ENCODE data around the gene TRIM47. TPM values are rescaled to one million over a fixed set of nuclear protein-coding genes. Genes with fewer than 3 reads are reported as not detected.

TRIM47 gene
- total RNA-seq, 2 experiments from 2014 or later = 25.9 to 41.9 TPM

GRCh38 chr17:75894049-75894733 lies 15.8 kb upstream of the TRIM47 start:
- Histone ChIP-seq H3K79me2 (ENCODE audit: insufficient read depth, low read depth, low read length) (peaks cover 20% of the 10 kb centered on the region), H3K9me2 (ENCODE audit: insufficient read depth, low read length) (no peaks in the 10 kb centered on the region), H3K36me3 (ENCODE audit: insufficient read depth, low read length) (peaks cover 53% of the 10 kb centered on the region), H3K9me3 (ENCODE audit: low read length) (no peaks in the 10 kb centered on the region), H4K20me1 (ENCODE audit: insufficient read depth, low read length) (no peaks in the 10 kb centered on the region), H3K27ac (ENCODE audit: low read depth, low read length, poor library complexity, severe bottlenecking) (no peak overlapping the region), H3K4me1 (ENCODE audit: insufficient read depth, low read length, poor library complexity, severe bottlenecking) (peaks cover 23% of the 10 kb centered on the region), H3K4me3 (ENCODE audit: low read depth, low read length, poor library complexity, severe bottlenecking) (no peak overlapping the region), H2AFZ (ENCODE audit: low read length) (no peak overlapping the region), H3K4me2 (ENCODE audit: low read length) (no peak overlapping the region)
- BruUV-seq (replicated peaks) = no TSS peak
- no peak for TF ChIP-seq EZH2phosphoT487 (IDR thresholded peaks at IDR 0.05; ENCODE audit: borderline replicate concordance, low read depth, low read length)
- no peak for TF ChIP-seq CTCF (conservative IDR thresholded peaks at IDR 0.05; ENCODE audit: low read length)
- ChIA-PET CTCF (ENCODE audit: unreplicated experiment) (no interaction called here), POLR2A (interaction anchor here (0.5 to 0.8 kb wide), 3 partner anchors 17 to 55 kb away, joined by 3 read pairs; no protein-coding TSS in a partner anchor)
- DNase-seq (ENCODE audit: low spot score) = no peak
- intact Hi-C loops (cut with micrococcal nuclease; ENCODE audit: unreplicated experiment) = no loop called here

GRCh38 chr17:75893305-75894048 lies 15.1 kb upstream of the TRIM47 start:
- intact Hi-C loops (cut with micrococcal nuclease; ENCODE audit: unreplicated experiment) = no loop called here
- H2AFZ ChIP-seq (ENCODE audit: low read length) = no peak overlapping the region
- no peak overlapping the region for H3K27ac ChIP-seq (ENCODE audit: low read depth, low read length, poor library complexity, severe bottlenecking)
- ChIA-PET CTCF (ENCODE audit: unreplicated experiment) (no interaction called here), POLR2A (interaction anchor here (0.5 to 0.8 kb wide), 4 partner anchors 18 to 87 kb away, joined by 3 read pairs; no protein-coding TSS in a partner anchor)
- no peak for DNase-seq (ENCODE audit: low spot score)
- TF ChIP-seq EZH2phosphoT487 (IDR thresholded peaks at IDR 0.05; ENCODE audit: borderline replicate concordance, low read depth, low read length) (no peak), CTCF (conservative IDR thresholded peaks at IDR 0.05; ENCODE audit: low read length) (no peak)
- peaks cover 48% of the 10 kb centered on the region for H3K36me3 ChIP-seq (ENCODE audit: insufficient read depth, low read length)
- H3K4me2 ChIP-seq (ENCODE audit: low read length) = no peak overlapping the region
- H3K79me2 ChIP-seq (ENCODE audit: insufficient read depth, low read depth, low read length) = peaks cover 20% of the 10 kb centered on the region
- no peaks in the 10 kb centered on the region for H4K20me1 ChIP-seq (ENCODE audit: insufficient read depth, low read length)
- no peaks in the 10 kb centered on the region for H3K9me3 ChIP-seq (ENCODE audit: low read length)
- BruUV-seq (replicated peaks) = no TSS peak
- H3K4me3 ChIP-seq (ENCODE audit: low read depth, low read length, poor library complexity, severe bottlenecking) = no peak overlapping the region
- H3K4me1 ChIP-seq (ENCODE audit: insufficient read depth, low read length, poor library complexity, severe bottlenecking) = peaks cover 23% of the 10 kb centered on the region
- no peaks in the 10 kb centered on the region for H3K9me2 ChIP-seq (ENCODE audit: insufficient read depth, low read length)
